Glomerular endothelial cell (primary cell): ENCODE measurements around the gene KCNAB1. TPM values are rescaled to one million over a fixed set of nuclear protein-coding genes. Genes with fewer than 3 reads are reported as not detected.
"Not testable (repeated sequence)": the region's sequence is repeated elsewhere in the genome, so short reads cannot be mapped to it uniquely, and the experiment has no call there.

Experiments used
- DNase-seq: peaks from one replicate; pipeline ENCODE4 v3.0.0-alpha.2; 2011; ENCODE audit warnings: low read depth, low spot score; ENCODE audit errors: extremely low read depth
- total RNA-seq: library from RNA; depleted of rRNA; stranded (reverse); fragments of >200 nt; gene quantifications from 2 replicates; pipeline ENCODE4 v1.2.3, GENCODE V29; 2015

The KCNAB1 gene
- total RNA-seq, 1 donor from 2014 or later, result 0.70 TPM

GRCh38 chr3:156551746-156552145, 431.4 kb downstream of the KCNAB1 start:
- no peak for DNase-seq

- no peak for DNase-seq
These were observed 432.6 kb downstream of the KCNAB1 start for GRCh38 chr3:156552973-156553372.

GRCh38 chr3:156553705-156554356, 433.5 kb downstream of the KCNAB1 start:
- no peak for DNase-seq

GRCh38 chr3:156554515-156554841, 434.1 kb downstream of the KCNAB1 start:
- DNase-seq, result no peak

- peak; percentile 95 for DNase-seq
These were observed 434.7 kb downstream of the KCNAB1 start, which contains the start of gene SSR3 for GRCh38 chr3:156554842-156555687. TSS of gene SSR3 (minus strand) at chr3:156555117. CDS start at chr3:156555089, 28 bp downstream.

- no peak for DNase-seq
These were observed 438.0 kb downstream of the KCNAB1 start for GRCh38 chr3:156558389-156558788.

- no peak for DNase-seq
These were observed 438.9 kb downstream of the KCNAB1 start for GRCh38 chr3:156559321-156559720.

GRCh38 chr3:156561533-156561932, 441.2 kb downstream of the KCNAB1 start:
- no peak for DNase-seq

GRCh38 chr3:156562486-156562885, 442.1 kb downstream of the KCNAB1 start:
- DNase-seq, result not testable (repeated sequence)

- DNase-seq, result no peak
These were observed 443.7 kb downstream of the KCNAB1 start for GRCh38 chr3:156563900-156564682.

- not testable (repeated sequence) for DNase-seq
These were observed 448.6 kb downstream of the KCNAB1 start for GRCh38 chr3:156569016-156569415.

- not testable (repeated sequence) for DNase-seq
These were observed 449.5 kb downstream of the KCNAB1 start for GRCh38 chr3:156569881-156570280.

GRCh38 chr3:156575641-156576040, 455.3 kb downstream of the KCNAB1 start:
- DNase-seq, result no peak

- no peak for DNase-seq
These were observed 455.7 kb downstream of the KCNAB1 start for GRCh38 chr3:156576051-156576450.

GRCh38 chr3:156576651-156577348, 456.4 kb downstream of the KCNAB1 start:
- DNase-seq, result no peak

GRCh38 chr3:156577736-156578135, 457.4 kb downstream of the KCNAB1 start:
- no peak for DNase-seq

- DNase-seq, result no peak
These were observed 459.1 kb downstream of the KCNAB1 start for GRCh38 chr3:156579427-156579851.

- no peak for DNase-seq
These were observed 460.7 kb downstream of the KCNAB1 start for GRCh38 chr3:156581033-156581432.

- DNase-seq, result no peak
These were observed 461.6 kb downstream of the KCNAB1 start for GRCh38 chr3:156581954-156582353.

- no peak for DNase-seq
These were observed 462.3 kb downstream of the KCNAB1 start for GRCh38 chr3:156582532-156583183.
